ENCODE measurements around the gene MGAT2. TPM values are rescaled to one million over a fixed set of nuclear protein-coding genes. Genes with fewer than 3 reads are reported as not detected.
A peak's percentile ranks its signal among the peaks of the same experiment; 100 is the strongest.

MGAT2 gene
- total RNA-seq, 1 donor from 2014 or later, result 32.3 TPM

DNA sequence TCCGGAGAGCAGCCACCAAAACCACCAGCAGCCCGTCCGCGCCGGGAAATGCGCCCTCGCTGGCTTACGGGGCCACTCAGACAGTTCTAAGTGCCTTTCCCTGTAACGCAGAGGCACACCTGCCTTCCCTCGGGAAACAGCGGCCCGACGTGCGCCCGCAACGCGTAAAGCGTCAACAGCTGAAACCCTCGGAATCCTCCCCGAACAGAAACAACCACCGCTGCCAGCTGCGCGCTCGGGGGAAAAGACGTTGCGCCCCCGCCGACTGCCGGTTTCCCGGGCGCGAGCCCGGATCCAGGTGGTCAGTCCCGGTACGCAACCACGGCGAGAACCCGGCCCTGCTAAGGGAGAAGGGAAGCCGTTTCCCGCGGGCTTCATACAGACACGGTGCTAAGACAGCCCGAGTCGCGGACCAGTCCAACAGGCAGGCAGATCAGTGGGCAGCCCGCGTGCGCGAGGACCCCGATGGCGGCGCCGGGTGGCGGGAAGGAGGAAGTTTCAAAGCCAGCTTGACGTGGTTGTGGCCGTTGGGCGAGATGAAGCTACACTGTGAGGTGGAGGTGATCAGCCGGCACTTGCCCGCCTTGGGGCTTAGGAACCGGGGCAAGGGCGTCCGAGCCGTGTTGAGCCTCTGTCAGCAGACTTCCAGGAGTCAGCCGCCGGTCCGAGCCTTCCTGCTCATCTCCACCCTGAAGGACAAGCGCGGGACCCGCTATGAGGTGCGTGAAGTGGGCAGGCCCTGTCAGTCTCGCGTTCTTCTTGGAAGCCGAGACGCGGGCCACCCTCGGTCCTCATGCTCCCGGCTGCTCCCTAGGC lies 21.9 kb upstream of the MGAT2 start, which contains the start of gene LRR1:
LRR1 (plus strand) TSS at position 456 of the 816 bp plus-strand sequence; CDS start at position 537, 81 bp downstream.
- Mint-ChIP-seq H3K27me3 (ENCODE audit: low read depth) (no peaks in the 10 kb centered on the region), H3K9me3 (no peaks in the 10 kb centered on the region), H3K27ac (ENCODE audit: unreplicated experiment) (peak within 1 kb of the TSS; percentile 94), H3K36me3 (ENCODE audit: low read depth) (peaks cover 3% of the 10 kb centered on the region), H3K4me3 (peak within 1 kb of the TSS; percentile 97), H3K4me1 (peaks cover 32% of the 10 kb centered on the region)
- TF ChIP-seq, protein P1, sequence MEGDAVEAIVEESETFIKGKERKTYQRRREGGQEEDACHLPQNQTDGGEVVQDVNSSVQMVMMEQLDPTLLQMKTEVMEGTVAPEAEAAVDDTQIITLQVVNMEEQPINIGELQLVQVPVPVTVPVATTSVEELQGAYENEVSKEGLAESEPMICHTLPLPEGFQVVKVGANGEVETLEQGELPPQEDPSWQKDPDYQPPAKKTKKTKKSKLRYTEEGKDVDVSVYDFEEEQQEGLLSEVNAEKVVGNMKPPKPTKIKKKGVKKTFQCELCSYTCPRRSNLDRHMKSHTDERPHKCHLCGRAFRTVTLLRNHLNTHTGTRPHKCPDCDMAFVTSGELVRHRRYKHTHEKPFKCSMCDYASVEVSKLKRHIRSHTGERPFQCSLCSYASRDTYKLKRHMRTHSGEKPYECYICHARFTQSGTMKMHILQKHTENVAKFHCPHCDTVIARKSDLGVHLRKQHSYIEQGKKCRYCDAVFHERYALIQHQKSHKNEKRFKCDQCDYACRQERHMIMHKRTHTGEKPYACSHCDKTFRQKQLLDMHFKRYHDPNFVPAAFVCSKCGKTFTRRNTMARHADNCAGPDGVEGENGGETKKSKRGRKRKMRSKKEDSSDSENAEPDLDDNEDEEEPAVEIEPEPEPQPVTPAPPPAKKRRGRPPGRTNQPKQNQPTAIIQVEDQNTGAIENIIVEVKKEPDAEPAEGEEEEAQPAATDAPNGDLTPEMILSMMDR (conservative IDR thresholded peaks at IDR 0.05), result no peak
- DNase-seq (ENCODE audit: low read depth, low spot score), result peak; percentile 90

DNA sequence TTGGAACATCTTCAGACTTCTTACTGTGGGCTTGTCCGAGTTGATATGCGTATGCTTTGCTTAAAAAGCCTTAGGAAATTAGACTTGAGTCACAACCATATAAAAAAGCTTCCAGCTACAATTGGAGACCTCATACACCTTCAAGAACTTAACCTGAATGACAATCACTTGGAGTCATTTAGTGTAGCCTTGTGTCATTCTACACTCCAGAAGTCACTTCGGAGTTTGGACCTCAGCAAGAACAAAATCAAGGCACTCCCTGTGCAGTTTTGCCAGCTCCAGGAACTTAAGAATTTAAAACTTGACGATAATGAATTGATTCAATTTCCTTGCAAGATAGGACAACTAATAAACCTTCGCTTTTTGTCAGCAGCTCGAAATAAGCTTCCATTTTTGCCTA lies 13.0 kb upstream of the MGAT2 start:
- Mint-ChIP-seq H3K9me3 (no peaks in the 10 kb centered on the region), H3K4me1 (no peaks in the 10 kb centered on the region), H3K36me3 (ENCODE audit: low read depth) (peaks cover 8% of the 10 kb centered on the region), H3K27me3 (ENCODE audit: low read depth) (no peaks in the 10 kb centered on the region), H3K4me3 (no peak overlapping the region), H3K27ac (ENCODE audit: unreplicated experiment) (no peak overlapping the region)
- DNase-seq (ENCODE audit: low read depth, low spot score), result no peak
- TF ChIP-seq, protein P1 (conservative IDR thresholded peaks at IDR 0.05), result no peak

DNA sequence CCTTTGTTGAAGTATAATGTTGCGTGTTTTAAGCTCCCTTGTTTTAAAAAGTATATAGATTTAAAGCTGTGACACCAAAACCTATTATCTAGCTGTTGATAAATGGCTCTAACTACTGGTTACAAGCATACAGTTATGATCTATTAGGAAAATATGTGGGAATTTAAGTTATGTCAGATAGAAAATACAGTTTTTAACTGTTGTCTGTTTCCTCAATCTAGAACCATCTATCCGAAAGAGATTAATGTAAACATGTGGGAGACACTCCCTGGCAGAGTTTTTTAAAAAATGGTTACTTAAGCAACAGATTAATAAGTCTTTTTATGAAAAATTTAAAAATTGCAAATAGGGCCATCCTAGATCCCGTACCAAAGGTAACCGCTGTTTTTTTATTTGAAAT lies 8.3 kb upstream of the MGAT2 start:
- no peak overlapping the region for H3K27ac Mint-ChIP-seq (ENCODE audit: unreplicated experiment)
- TF ChIP-seq, protein P1 (conservative IDR thresholded peaks at IDR 0.05), result no peak
- no peak overlapping the region for H3K4me3 Mint-ChIP-seq
- no peaks in the 10 kb centered on the region for H3K27me3 Mint-ChIP-seq (ENCODE audit: low read depth)
- no peak for DNase-seq (ENCODE audit: low read depth, low spot score)
- H3K36me3 Mint-ChIP-seq (ENCODE audit: low read depth), result peaks cover 4% of the 10 kb centered on the region
- no peaks in the 10 kb centered on the region for H3K9me3 Mint-ChIP-seq
- no peaks in the 10 kb centered on the region for H3K4me1 Mint-ChIP-seq

DNA sequence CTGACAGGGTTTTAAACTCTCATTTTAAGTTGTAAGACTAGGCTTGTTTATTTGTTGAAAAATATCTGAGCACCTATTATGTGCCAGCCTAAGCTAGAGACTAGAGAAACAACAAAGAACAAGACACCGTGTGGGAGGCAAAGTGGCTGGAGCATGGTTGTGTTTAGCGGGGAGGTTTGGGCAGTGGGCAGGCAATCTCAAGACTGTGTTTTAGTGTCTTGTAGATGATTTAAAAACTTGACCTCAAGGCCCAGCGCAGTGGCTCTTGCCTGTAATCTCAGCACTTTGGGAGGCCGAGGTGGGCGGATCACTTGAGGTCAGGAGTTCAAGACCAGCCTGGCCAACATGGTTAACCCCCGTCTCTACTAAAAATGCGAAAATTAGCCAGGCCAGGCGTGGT lies 7.9 kb upstream of the MGAT2 start:
- no peaks in the 10 kb centered on the region for H3K9me3 Mint-ChIP-seq
- peaks cover 4% of the 10 kb centered on the region for H3K36me3 Mint-ChIP-seq (ENCODE audit: low read depth)
- H3K4me3 Mint-ChIP-seq, result no peak overlapping the region
- no peaks in the 10 kb centered on the region for H3K27me3 Mint-ChIP-seq (ENCODE audit: low read depth)
- H3K4me1 Mint-ChIP-seq, result no peaks in the 10 kb centered on the region
- TF ChIP-seq, protein P1 (conservative IDR thresholded peaks at IDR 0.05), result no peak
- H3K27ac Mint-ChIP-seq (ENCODE audit: unreplicated experiment), result no peak overlapping the region
- no peak for DNase-seq (ENCODE audit: low read depth, low spot score)

DNA sequence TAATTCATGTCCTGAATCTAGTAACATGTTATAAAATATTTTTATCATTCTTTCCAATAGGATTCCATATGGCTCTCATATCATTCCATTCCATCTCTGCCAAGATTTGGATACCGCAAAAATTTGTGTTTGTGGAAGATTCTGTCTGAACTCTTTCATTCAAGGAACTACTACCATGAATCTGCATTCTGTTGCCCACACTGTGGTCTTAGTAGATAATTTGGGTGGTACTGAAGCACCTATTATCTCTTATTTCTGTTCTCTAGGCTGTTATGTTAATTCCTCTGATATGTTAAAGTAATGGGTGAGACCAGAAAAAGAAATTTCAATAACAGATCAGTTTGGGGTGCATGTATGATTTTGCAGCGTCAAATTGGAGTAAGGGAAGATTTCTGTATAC lies 6.4 kb upstream of the MGAT2 start:
- H3K4me3 Mint-ChIP-seq, result peak overlapping the region; percentile 7
- H3K36me3 Mint-ChIP-seq (ENCODE audit: low read depth), result peaks cover 7% of the 10 kb centered on the region
- no peak for DNase-seq (ENCODE audit: low read depth, low spot score)
- no peaks in the 10 kb centered on the region for H3K9me3 Mint-ChIP-seq
- H3K27me3 Mint-ChIP-seq (ENCODE audit: low read depth), result no peaks in the 10 kb centered on the region
- peaks cover 12% of the 10 kb centered on the region for H3K4me1 Mint-ChIP-seq
- TF ChIP-seq, protein P1 (conservative IDR thresholded peaks at IDR 0.05), result no peak
- no peak overlapping the region for H3K27ac Mint-ChIP-seq (ENCODE audit: unreplicated experiment)
